Effector memory CD8-positive, alpha-beta T cell (primary cell): ENCODE results near the gene CCDC192.
"Not testable (repeated sequence)": the region's sequence is repeated elsewhere in the genome, so short reads cannot be mapped to it uniquely, and the experiment has no call there.

Source experiments
- ATAC-seq: fragments of 150-1000 bp; cut with Tn5 transposase; replicated peaks from 2 replicates; pipeline ENCODE4 v1.10.0; 2021; ENCODE audit warnings: mild to moderate bottlenecking, moderate library complexity
- DNase-seq, 3 experiments: peaks; one replicate each; pipeline ENCODE4 v3.0.0; 2021
- H3K27ac Mint-ChIP-seq, 2 donors: one replicate each; pipeline ENCODE4 v1.8.0; 2022; ENCODE audit warnings: mild to moderate bottlenecking in 2 of 2, mixed read lengths in 2 of 2, moderate library complexity in 2 of 2
- H3K27me3 Mint-ChIP-seq, 2 donors: one replicate each; pipeline ENCODE4 v1.8.0; 2022; ENCODE audit warnings: mixed read lengths in 2 of 2
- H3K36me3 Mint-ChIP-seq: one replicate; pipeline ENCODE4 v1.8.0; 2022; ENCODE audit warnings: mild to moderate bottlenecking, moderate library complexity, mixed read lengths; ENCODE audit not compliant: insufficient read depth
- H3K4me1 Mint-ChIP-seq, 2 donors: one replicate each; pipeline ENCODE4 v1.8.0; 2022; ENCODE audit warnings: low read depth in 2 of 2, mixed read lengths in 2 of 2
- H3K4me3 Mint-ChIP-seq, 2 donors: one replicate each; pipeline ENCODE4 v1.8.0; 2022; ENCODE audit warnings: mild to moderate bottlenecking in 2 of 2, mixed read lengths in 2 of 2, moderate library complexity in 2 of 2
- H3K9me3 Mint-ChIP-seq, 2 donors: one replicate each; pipeline ENCODE4 v1.8.0; 2022; ENCODE audit warnings: mixed read lengths in 2 of 2

Gene CCDC192

GRCh38 chr5:127713083-127713482, 9.9 kb downstream of the CCDC192 start:
- H3K27me3 Mint-ChIP-seq, result peaks cover 0 to 27% of the 10 kb centered on the region in 2 donors
- not testable (repeated sequence) for H3K9me3 Mint-ChIP-seq, H3K27ac Mint-ChIP-seq, H3K4me3 Mint-ChIP-seq, H3K36me3 Mint-ChIP-seq, DNase-seq, H3K4me1 Mint-ChIP-seq, ATAC-seq

- H3K36me3 Mint-ChIP-seq, result no peaks in the 10 kb centered on the region
- no peak overlapping the region for H3K4me3 Mint-ChIP-seq
- no peak for ATAC-seq
- no peak for DNase-seq
- peaks cover 0 to 2% of the 10 kb centered on the region in 2 donors for H3K4me1 Mint-ChIP-seq
- H3K27ac Mint-ChIP-seq, result no peak overlapping the region
- H3K27me3 Mint-ChIP-seq, result peaks cover 0 to 31% of the 10 kb centered on the region in 2 donors
- peaks cover 9% of the 10 kb centered on the region in 2 donors for H3K9me3 Mint-ChIP-seq
Observed at GRCh38 chr5:127718181-127718580, 15.0 kb downstream of the CCDC192 start.

- Mint-ChIP-seq H3K36me3 (peaks cover 4% of the 10 kb centered on the region), H3K27ac (peak overlapping the region in 1 of 2 donors; percentile 12), H3K9me3 (peaks cover 9% of the 10 kb centered on the region in 2 donors), H3K4me1 (no peaks in the 10 kb centered on the region), H3K4me3 (no peak overlapping the region), H3K27me3 (peaks cover 0 to 4% of the 10 kb centered on the region in 2 donors)
- DNase-seq (no peak), ATAC-seq (peak; percentile 72)
Observed at GRCh38 chr5:127723571-127723970, 20.4 kb downstream of the CCDC192 start.

GRCh38 chr5:127725673-127726072, 22.5 kb downstream of the CCDC192 start:
- ATAC-seq, result no peak
- Mint-ChIP-seq H3K4me3 (no peak overlapping the region), H3K27me3 (no peaks in the 10 kb centered on the region), H3K36me3 (peaks cover 4% of the 10 kb centered on the region), H3K9me3 (peaks cover 7% of the 10 kb centered on the region in 2 donors), H3K27ac (no peak overlapping the region), H3K4me1 (no peaks in the 10 kb centered on the region)
- no peak for DNase-seq

GRCh38 chr5:127732963-127733362, 29.8 kb downstream of the CCDC192 start:
- Mint-ChIP-seq H3K9me3 (peaks cover 0 to 2% of the 10 kb centered on the region in 2 donors), H3K27me3 (no peaks in the 10 kb centered on the region), H3K36me3 (no peaks in the 10 kb centered on the region), H3K4me3 (no peak overlapping the region), H3K27ac (no peak overlapping the region), H3K4me1 (no peaks in the 10 kb centered on the region)
- ATAC-seq (no peak), DNase-seq (no peak)

GRCh38 chr5:127739348-127739747, 36.2 kb downstream of the CCDC192 start:
- Mint-ChIP-seq H3K4me3 (peak overlapping the region; percentile 44 to 63), H3K27me3 (peaks cover 0 to 12% of the 10 kb centered on the region in 2 donors), H3K27ac (peak overlapping the region in 1 of 2 donors; percentile 74)
- H3K4me1 Mint-ChIP-seq, H3K36me3 Mint-ChIP-seq, H3K9me3 Mint-ChIP-seq, ATAC-seq: not testable (repeated sequence)
- peak; percentile 10 to 16 (median 13) for DNase-seq

GRCh38 chr5:127739807-127740384, 36.7 kb downstream of the CCDC192 start:
- Mint-ChIP-seq H3K9me3 (peaks cover 0 to 1% of the 10 kb centered on the region in 2 donors), H3K36me3 (peaks cover 3% of the 10 kb centered on the region), H3K27ac (peak overlapping the region in 1 of 2 donors; percentile 74), H3K4me3 (peak overlapping the region; percentile 44 to 63), H3K4me1 (peaks cover 0 to 6% of the 10 kb centered on the region in 2 donors), H3K27me3 (peaks cover 0 to 12% of the 10 kb centered on the region in 2 donors)
- DNase-seq (no peak), ATAC-seq (no peak)

- Mint-ChIP-seq H3K4me3 (no peak overlapping the region), H3K27ac (no peak overlapping the region), H3K9me3 (peaks cover 0 to 1% of the 10 kb centered on the region in 2 donors), H3K4me1 (peaks cover 0 to 6% of the 10 kb centered on the region in 2 donors), H3K27me3 (peaks cover 0 to 12% of the 10 kb centered on the region in 2 donors), H3K36me3 (peaks cover 3% of the 10 kb centered on the region)
- ATAC-seq (no peak), DNase-seq (no peak)
Observed at GRCh38 chr5:127741412-127741811, 38.2 kb downstream of the CCDC192 start.

GRCh38 chr5:127744241-127744640, 41.0 kb downstream of the CCDC192 start:
- peaks cover 3% of the 10 kb centered on the region for H3K36me3 Mint-ChIP-seq
- no peaks in the 10 kb centered on the region for H3K9me3 Mint-ChIP-seq
- H3K27ac Mint-ChIP-seq, result no peak overlapping the region
- no peak for ATAC-seq
- H3K4me3 Mint-ChIP-seq, result no peak overlapping the region
- peaks cover 0 to 12% of the 10 kb centered on the region in 2 donors for H3K27me3 Mint-ChIP-seq
- H3K4me1 Mint-ChIP-seq, result peaks cover 0 to 6% of the 10 kb centered on the region in 2 donors
- DNase-seq, result no peak

- DNase-seq (no peak), ATAC-seq (peak; percentile 49)
Observed at GRCh38 chr5:127746756-127747155, 43.6 kb downstream of the CCDC192 start.

GRCh38 chr5:127752503-127753265, 49.5 kb downstream of the CCDC192 start:
- ATAC-seq, H3K27me3 Mint-ChIP-seq, DNase-seq, H3K4me1 Mint-ChIP-seq, H3K9me3 Mint-ChIP-seq, H3K36me3 Mint-ChIP-seq: not testable (repeated sequence)
- peak overlapping the region; percentile 45 to 70 for H3K4me3 Mint-ChIP-seq
- peak overlapping the region; percentile 78 to 91 for H3K27ac Mint-ChIP-seq

More at GRCh38 chr5:127746756-127747155, 43.6 kb downstream of the CCDC192 start:
- H3K4me3 Mint-ChIP-seq, result no peak overlapping the region
- H3K36me3 Mint-ChIP-seq, result no peaks in the 10 kb centered on the region
- H3K27ac Mint-ChIP-seq, result no peak overlapping the region
- H3K27me3 Mint-ChIP-seq, result peaks cover 0 to 8% of the 10 kb centered on the region in 2 donors
- no peaks in the 10 kb centered on the region for H3K4me1 Mint-ChIP-seq
- no peaks in the 10 kb centered on the region for H3K9me3 Mint-ChIP-seq

- DNase-seq, result no peak
- Mint-ChIP-seq H3K4me3 (no peak overlapping the region), H3K36me3 (no peaks in the 10 kb centered on the region), H3K4me1 (peaks cover 0 to 4% of the 10 kb centered on the region in 2 donors), H3K27ac (no peak overlapping the region), H3K9me3 (no peaks in the 10 kb centered on the region), H3K27me3 (no peaks in the 10 kb centered on the region)
- ATAC-seq, result no peak
Observed at GRCh38 chr5:127754259-127754658, 51.1 kb downstream of the CCDC192 start.

GRCh38 chr5:127754706-127755105, 51.5 kb downstream of the CCDC192 start:
- Mint-ChIP-seq H3K27me3 (no peaks in the 10 kb centered on the region), H3K9me3 (no peaks in the 10 kb centered on the region), H3K27ac (no peak overlapping the region), H3K4me3 (no peak overlapping the region), H3K4me1 (peaks cover 0 to 4% of the 10 kb centered on the region in 2 donors), H3K36me3 (no peaks in the 10 kb centered on the region)
- no peak for DNase-seq
- ATAC-seq, result no peak

GRCh38 chr5:127757576-127757975, 54.4 kb downstream of the CCDC192 start:
- peaks cover 0 to 4% of the 10 kb centered on the region in 2 donors for H3K4me1 Mint-ChIP-seq
- H3K9me3 Mint-ChIP-seq, result no peaks in the 10 kb centered on the region
- H3K4me3 Mint-ChIP-seq, result no peak overlapping the region
- H3K36me3 Mint-ChIP-seq, result no peaks in the 10 kb centered on the region
- DNase-seq (peak; percentile 18 to 31 (median 21)), ATAC-seq (peak; percentile 87)
- no peaks in the 10 kb centered on the region for H3K27me3 Mint-ChIP-seq
- no peak overlapping the region for H3K27ac Mint-ChIP-seq
